ENCODE data around the gene ZC3H15. TPM values are rescaled to one million over a fixed set of nuclear protein-coding genes. Genes with fewer than 3 reads are reported as not detected.

The ZC3H15 gene
- polyA plus RNA-seq, 1 donor (not counting 4 experiments of a cell fraction or from before 2014, with no cell fraction given): 116 TPM

DNA sequence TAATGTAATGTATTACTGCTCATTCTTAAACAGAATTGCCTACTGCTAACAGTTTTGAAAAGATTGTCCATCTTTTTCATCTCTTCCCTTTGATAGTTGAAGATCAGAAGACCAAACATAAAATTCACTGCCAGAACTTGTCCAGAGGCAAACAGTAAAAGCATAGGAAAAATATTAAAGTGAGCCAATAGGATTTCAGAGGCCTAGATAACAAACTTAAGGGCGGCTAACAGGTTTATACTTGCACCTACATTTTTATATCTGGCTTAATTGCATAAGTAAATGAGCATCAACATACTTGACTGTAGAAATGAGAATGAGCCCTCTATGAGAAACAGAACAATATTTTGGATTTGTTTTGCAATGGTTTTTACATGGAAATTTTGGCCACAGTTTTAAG, 30.3 kb downstream of the ZC3H15 start:
- H3K27me3 ChIP-seq (ENCODE audit: control insufficient read depth, extremely low read depth, insufficient read depth, low read length): no peaks in the 10 kb centered on the region
- TF ChIP-seq, protein P1, sequence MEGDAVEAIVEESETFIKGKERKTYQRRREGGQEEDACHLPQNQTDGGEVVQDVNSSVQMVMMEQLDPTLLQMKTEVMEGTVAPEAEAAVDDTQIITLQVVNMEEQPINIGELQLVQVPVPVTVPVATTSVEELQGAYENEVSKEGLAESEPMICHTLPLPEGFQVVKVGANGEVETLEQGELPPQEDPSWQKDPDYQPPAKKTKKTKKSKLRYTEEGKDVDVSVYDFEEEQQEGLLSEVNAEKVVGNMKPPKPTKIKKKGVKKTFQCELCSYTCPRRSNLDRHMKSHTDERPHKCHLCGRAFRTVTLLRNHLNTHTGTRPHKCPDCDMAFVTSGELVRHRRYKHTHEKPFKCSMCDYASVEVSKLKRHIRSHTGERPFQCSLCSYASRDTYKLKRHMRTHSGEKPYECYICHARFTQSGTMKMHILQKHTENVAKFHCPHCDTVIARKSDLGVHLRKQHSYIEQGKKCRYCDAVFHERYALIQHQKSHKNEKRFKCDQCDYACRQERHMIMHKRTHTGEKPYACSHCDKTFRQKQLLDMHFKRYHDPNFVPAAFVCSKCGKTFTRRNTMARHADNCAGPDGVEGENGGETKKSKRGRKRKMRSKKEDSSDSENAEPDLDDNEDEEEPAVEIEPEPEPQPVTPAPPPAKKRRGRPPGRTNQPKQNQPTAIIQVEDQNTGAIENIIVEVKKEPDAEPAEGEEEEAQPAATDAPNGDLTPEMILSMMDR (optimal IDR thresholded peaks at IDR 0.05 in 1 of 3, IDR thresholded peaks at IDR 0.05 in 1 of 3, conservative IDR thresholded peaks at IDR 0.05 in 1 of 3; ENCODE audit: extremely low read depth in 1 of 3, insufficient read depth in 2 of 3, low read length in 3 of 3): no peak
- TF ChIP-seq EZH2 (IDR thresholded peaks at IDR 0.05; ENCODE audit: low read length): no peak
- peak overlapping the region; percentile 50 for H3K27ac ChIP-seq (ENCODE audit: control insufficient read depth, insufficient read depth, low read length)
- H3K36me3 ChIP-seq (ENCODE audit: control insufficient read depth in 2 of 2, extremely low read depth in 1 of 2, insufficient read depth in 2 of 2, low read length in 2 of 2): peaks cover 2 to 4% of the 10 kb centered on the region in 2 experiments
- H3K79me2 ChIP-seq (ENCODE audit: control insufficient read depth, insufficient read depth, low read length): no peaks in the 10 kb centered on the region
- H4K20me1 ChIP-seq (ENCODE audit: control insufficient read depth, extremely low read depth, insufficient read depth, low read length): no peaks in the 10 kb centered on the region
- no peaks in the 10 kb centered on the region for H3K9me3 ChIP-seq (ENCODE audit: control insufficient read depth, low read depth, low read length)
- no peaks in the 10 kb centered on the region for H3K9me1 ChIP-seq (ENCODE audit: control insufficient read depth, extremely low read depth, insufficient read depth, low read length)
- FAIRE-seq: peak; percentile 68
- H3K4me2 ChIP-seq (ENCODE audit: control insufficient read depth, extremely low read depth, insufficient read depth, low read depth, low read length): no peak overlapping the region
- no peak for DNase-seq (ENCODE audit: low read depth, low spot score)
- dilution Hi-C loops (cut with MboI; ENCODE audit: extremely low pct_ligation_motif_present, low sequenced_read_pairs): loop anchor here (25.0 kb wide), 1 partner anchor 121 kb away; no protein-coding TSS in a partner anchor
- H2AFZ ChIP-seq (ENCODE audit: control insufficient read depth, low read length): no peak overlapping the region
- H3K4me3 ChIP-seq (ENCODE audit: control insufficient read depth in 2 of 3, extremely low read depth in 1 of 3, insufficient read depth in 2 of 3, low read depth in 1 of 3, low read length in 3 of 3): no peak overlapping the region
- H3K9ac ChIP-seq (ENCODE audit: control insufficient read depth, extremely low read depth, insufficient read depth, low read length): no peak overlapping the region
- peaks cover 20% of the 10 kb centered on the region for H3K4me1 ChIP-seq (ENCODE audit: control insufficient read depth, extremely low read depth, insufficient read depth, low read length)

DNA sequence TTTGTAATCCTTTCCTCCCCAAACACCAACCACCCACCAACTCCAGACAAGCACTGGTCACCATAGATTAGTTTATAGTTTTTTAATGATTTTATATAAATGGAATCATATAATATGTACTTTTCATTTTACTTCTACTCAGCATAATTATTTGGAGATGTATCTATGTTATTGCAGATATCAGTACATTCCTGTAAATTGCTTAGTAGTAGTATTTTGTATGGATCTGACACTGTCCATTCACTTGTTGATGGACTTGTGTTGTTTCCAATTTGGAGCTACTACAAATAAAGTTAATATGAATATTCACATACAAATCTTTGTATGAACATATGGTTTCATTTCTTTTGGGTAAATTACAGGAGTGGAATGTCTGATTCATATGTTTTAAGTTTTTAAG, 31.0 kb downstream of the ZC3H15 start:
- no peak for FAIRE-seq
- H4K20me1 ChIP-seq (ENCODE audit: control insufficient read depth, extremely low read depth, insufficient read depth, low read length): no peaks in the 10 kb centered on the region
- H3K36me3 ChIP-seq (ENCODE audit: control insufficient read depth in 2 of 2, extremely low read depth in 1 of 2, insufficient read depth in 2 of 2, low read length in 2 of 2): peaks cover 2 to 4% of the 10 kb centered on the region in 2 experiments
- DNase-seq (ENCODE audit: low read depth, low spot score): no peak
- H3K9ac ChIP-seq (ENCODE audit: control insufficient read depth, extremely low read depth, insufficient read depth, low read length): no peak overlapping the region
- no peak overlapping the region for H2AFZ ChIP-seq (ENCODE audit: control insufficient read depth, low read length)
- dilution Hi-C loops (cut with MboI; ENCODE audit: extremely low pct_ligation_motif_present, low sequenced_read_pairs): loop anchor here (25.0 kb wide), 1 partner anchor 120 kb away; no protein-coding TSS in a partner anchor
- TF ChIP-seq EZH2 (IDR thresholded peaks at IDR 0.05; ENCODE audit: low read length): no peak
- TF ChIP-seq, protein P1 (optimal IDR thresholded peaks at IDR 0.05 in 1 of 3, IDR thresholded peaks at IDR 0.05 in 1 of 3, conservative IDR thresholded peaks at IDR 0.05 in 1 of 3; ENCODE audit: extremely low read depth in 1 of 3, insufficient read depth in 2 of 3, low read length in 3 of 3): no peak
- no peaks in the 10 kb centered on the region for H3K27me3 ChIP-seq (ENCODE audit: control insufficient read depth, extremely low read depth, insufficient read depth, low read length)
- H3K27ac ChIP-seq (ENCODE audit: control insufficient read depth, insufficient read depth, low read length): peak overlapping the region; percentile 28
- no peak overlapping the region for H3K4me3 ChIP-seq (ENCODE audit: control insufficient read depth in 2 of 3, extremely low read depth in 1 of 3, insufficient read depth in 2 of 3, low read depth in 1 of 3, low read length in 3 of 3)
- no peaks in the 10 kb centered on the region for H3K9me1 ChIP-seq (ENCODE audit: control insufficient read depth, extremely low read depth, insufficient read depth, low read length)
- no peaks in the 10 kb centered on the region for H3K79me2 ChIP-seq (ENCODE audit: control insufficient read depth, insufficient read depth, low read length)
- no peak overlapping the region for H3K4me2 ChIP-seq (ENCODE audit: control insufficient read depth, extremely low read depth, insufficient read depth, low read depth, low read length)
- peaks cover 20% of the 10 kb centered on the region for H3K4me1 ChIP-seq (ENCODE audit: control insufficient read depth, extremely low read depth, insufficient read depth, low read length)
- no peaks in the 10 kb centered on the region for H3K9me3 ChIP-seq (ENCODE audit: control insufficient read depth, low read depth, low read length)

Measured in keratinocyte (primary cell).